GM06990 (cell line): ENCODE data around the gene TMEM183A.

Source experiments
- DNase-seq: peaks from one replicate; pipeline ENCODE4 v3.0.0-alpha.2; 2011; ENCODE audit not compliant: insufficient read length; ENCODE audit errors: extremely low read depth
- H3K27me3 ChIP-seq: replicated peaks from 2 replicates; pipeline ENCODE4 v1.6.0; 2011; ENCODE audit warnings: low read length; ENCODE audit not compliant: control insufficient read depth, insufficient read depth
- H3K36me3 ChIP-seq: 2 replicates; pipeline ENCODE4 v1.5.1; 2011; ENCODE audit warnings: low read length; ENCODE audit not compliant: control insufficient read depth, insufficient read depth
- H3K4me3 ChIP-seq: replicated peaks from 2 replicates; pipeline ENCODE4 v1.5.1; 2011; ENCODE audit warnings: low read depth, mild to moderate bottlenecking, control low read depth, low read length
- CTCF ChIP-seq: IDR thresholded peaks from 2 replicates; pipeline ENCODE4 v1.5.1; 2011; ENCODE audit warnings: low read length, control low read depth, mild to moderate bottlenecking, inconsistent platforms; ENCODE audit not compliant: insufficient read depth, poor library complexity, severe bottlenecking

Gene TMEM183A

GRCh38 chr1:203033287-203033686 is 26.1 kb downstream of the TMEM183A start:
- no peak for DNase-seq
- Histone ChIP-seq H3K36me3 (no peaks in the 10 kb centered on the region; the same call in 1 of the 2 replicates), H3K4me3 (no peak overlapping the region), H3K27me3 (no peaks in the 10 kb centered on the region; the same call in 1 of the 2 replicates)
- TF ChIP-seq CTCF = no peak

- TF ChIP-seq CTCF = no peak
- no peak for DNase-seq
Measured at GRCh38 chr1:203033917-203034316, 26.7 kb downstream of the TMEM183A start.

GRCh38 chr1:203034422-203035110 is 27.4 kb downstream of the TMEM183A start:
- Histone ChIP-seq H3K36me3 (no peaks in the 10 kb centered on the region; the same call in 1 of the 2 replicates), H3K27me3 (no peaks in the 10 kb centered on the region), H3K4me3 (no peak overlapping the region)
- TF ChIP-seq CTCF = no peak
- no peak for DNase-seq

More at GRCh38 chr1:203033917-203034316, 26.7 kb downstream of the TMEM183A start:
- Histone ChIP-seq H3K4me3 (no peak overlapping the region), H3K36me3 (no peaks in the 10 kb centered on the region; the same call in 1 of the 2 replicates), H3K27me3 (no peaks in the 10 kb centered on the region; the same call in 1 of the 2 replicates)

- DNase-seq = no peak
- Histone ChIP-seq H3K4me3 (no peak overlapping the region), H3K27me3 (no peaks in the 10 kb centered on the region), H3K36me3 (no peaks in the 10 kb centered on the region; the same call in 1 of the 2 replicates)
- no peak for TF ChIP-seq CTCF
Measured at GRCh38 chr1:203035111-203036000, 28.2 kb downstream of the TMEM183A start.

GRCh38 chr1:203036135-203036534 is 29.0 kb downstream of the TMEM183A start:
- H3K36me3 ChIP-seq = no peaks in the 10 kb centered on the region; the same call in 1 of the 2 replicates
- DNase-seq = no peak
- no peak for TF ChIP-seq CTCF
- no peaks in the 10 kb centered on the region for H3K27me3 ChIP-seq
- no peak overlapping the region for H3K4me3 ChIP-seq
